ENCODE data around the gene DGKH.

The DGKH gene

GRCh38 chr13:42040730-42041010 is 7.8 kb upstream of the DGKH start:
- Histone ChIP-seq H3K27me3 (replicated peaks; ENCODE audit: insufficient read depth, low read length) (no peaks in the 10 kb centered on the region), H3F3A (ENCODE audit: insufficient read depth, low read length) (peaks cover 6% of the 10 kb centered on the region; the same call in 1 of the 2 replicates), H3K27ac (ENCODE audit: low read length) (no peak overlapping the region), H3K4me3 (ENCODE audit: low read length) (peak overlapping the region; percentile 65), H3K36me3 (replicated peaks; ENCODE audit: insufficient read depth, low read length) (no peaks in the 10 kb centered on the region), H3K9me3 (replicated peaks; ENCODE audit: insufficient read depth, low read length) (no peaks in the 10 kb centered on the region), H3K4me1 (ENCODE audit: low read length) (no peaks in the 10 kb centered on the region), H3K9ac (ENCODE audit: low read length) (peak overlapping the region; percentile 29; the same call in 1 of the 2 replicates), H3K4me2 (ENCODE audit: low read depth, low read length) (peak overlapping the region; percentile 78), H3K79me2 (ENCODE audit: low read length) (peaks cover 4% of the 10 kb centered on the region; the same call in 1 of the 2 replicates), H4K20me1 (ENCODE audit: insufficient read depth, low read length) (no peaks in the 10 kb centered on the region), H2AFZ (ENCODE audit: low read length) (no peak overlapping the region), H3K9me2 (replicated peaks; ENCODE audit: insufficient read depth, low read length) (no peaks in the 10 kb centered on the region)
- TF ChIP-seq EZH2 (optimal IDR thresholded peaks at IDR 0.05; ENCODE audit: low read depth, low read length) (no peak), CTCF (IDR thresholded peaks at IDR 0.05; ENCODE audit: low read length) (no peak), EZH2phosphoT487 (IDR thresholded peaks at IDR 0.05; ENCODE audit: low read length) (no peak)
- DNase-seq: no peak

- peak overlapping the region; percentile 78 for H3K4me2 ChIP-seq (ENCODE audit: low read depth, low read length)
- H3K79me2 ChIP-seq (ENCODE audit: low read length): peaks cover 4% of the 10 kb centered on the region; the same call in 1 of the 2 replicates
- no peaks in the 10 kb centered on the region for H3K9me3 ChIP-seq (replicated peaks; ENCODE audit: insufficient read depth, low read length)
- DNase-seq: peak; percentile 32
- H3K4me3 ChIP-seq (ENCODE audit: low read length): peak overlapping the region; percentile 65
- H3K27ac ChIP-seq (ENCODE audit: low read length): no peak overlapping the region
- TF ChIP-seq EZH2phosphoT487 (IDR thresholded peaks at IDR 0.05; ENCODE audit: low read length) (no peak), CTCF (IDR thresholded peaks at IDR 0.05; ENCODE audit: low read length) (no peak), EZH2 (optimal IDR thresholded peaks at IDR 0.05; ENCODE audit: low read depth, low read length) (no peak)
- no peaks in the 10 kb centered on the region for H3K9me2 ChIP-seq (replicated peaks; ENCODE audit: insufficient read depth, low read length)
- no peaks in the 10 kb centered on the region for H3K4me1 ChIP-seq (ENCODE audit: low read length)
- H4K20me1 ChIP-seq (ENCODE audit: insufficient read depth, low read length): no peaks in the 10 kb centered on the region
- no peaks in the 10 kb centered on the region for H3K36me3 ChIP-seq (replicated peaks; ENCODE audit: insufficient read depth, low read length)
- no peaks in the 10 kb centered on the region for H3K27me3 ChIP-seq (replicated peaks; ENCODE audit: insufficient read depth, low read length)
- 0 out of 2 replicates have a peak overlapping the region, but pooled peaks have one; percentile 31 for H2AFZ ChIP-seq (ENCODE audit: low read length)
- peak overlapping the region; percentile 29; the same call in 1 of the 2 replicates for H3K9ac ChIP-seq (ENCODE audit: low read length)
- H3F3A ChIP-seq (ENCODE audit: insufficient read depth, low read length): peaks cover 6% of the 10 kb centered on the region; the same call in 1 of the 2 replicates
These were observed 7.3 kb upstream of the DGKH start for GRCh38 chr13:42041011-42041683.

GRCh38 chr13:42041684-42042035 is 6.8 kb upstream of the DGKH start:
- Histone ChIP-seq H3F3A (ENCODE audit: insufficient read depth, low read length) (peaks cover 6% of the 10 kb centered on the region; the same call in 1 of the 2 replicates), H3K9me2 (replicated peaks; ENCODE audit: insufficient read depth, low read length) (no peaks in the 10 kb centered on the region), H3K4me3 (ENCODE audit: low read length) (no peak overlapping the region), H3K4me1 (ENCODE audit: low read length) (no peaks in the 10 kb centered on the region), H3K27ac (ENCODE audit: low read length) (no peak overlapping the region), H3K4me2 (ENCODE audit: low read depth, low read length) (peak overlapping the region; percentile 78), H3K79me2 (ENCODE audit: low read length) (peaks cover 4% of the 10 kb centered on the region; the same call in 1 of the 2 replicates), H3K36me3 (replicated peaks; ENCODE audit: insufficient read depth, low read length) (no peaks in the 10 kb centered on the region), H3K9ac (ENCODE audit: low read length) (no peak overlapping the region), H3K27me3 (replicated peaks; ENCODE audit: insufficient read depth, low read length) (no peaks in the 10 kb centered on the region), H2AFZ (ENCODE audit: low read length) (no peak overlapping the region), H4K20me1 (ENCODE audit: insufficient read depth, low read length) (no peaks in the 10 kb centered on the region), H3K9me3 (replicated peaks; ENCODE audit: insufficient read depth, low read length) (no peaks in the 10 kb centered on the region)
- TF ChIP-seq EZH2phosphoT487 (IDR thresholded peaks at IDR 0.05; ENCODE audit: low read length): no peak
- no peak for TF ChIP-seq EZH2 (optimal IDR thresholded peaks at IDR 0.05; ENCODE audit: low read depth, low read length)
- TF ChIP-seq CTCF (IDR thresholded peaks at IDR 0.05; ENCODE audit: low read length): no peak
- DNase-seq: no peak
